Lung microvascular endothelial cell (primary cell): ENCODE data around the gene RECK. TPM values are rescaled to one million over a fixed set of nuclear protein-coding genes. Genes with fewer than 3 reads are reported as not detected.

Experiments
- DNase-seq, 2 donors: peaks; one replicate each; pipeline versions ENCODE4 v3.0.0 to v3.0.0-alpha.2; 2010; ENCODE audit warnings: low read depth in 2 of 2
- total RNA-seq: library from RNA; depleted of rRNA; stranded (reverse); fragments of >200 nt; gene quantifications from 2 replicates; pipeline ENCODE4 v1.2.1, GENCODE V29; 2014

RECK gene
- total RNA-seq, 1 donor from 2014 or later = 25.0 TPM

DNA sequence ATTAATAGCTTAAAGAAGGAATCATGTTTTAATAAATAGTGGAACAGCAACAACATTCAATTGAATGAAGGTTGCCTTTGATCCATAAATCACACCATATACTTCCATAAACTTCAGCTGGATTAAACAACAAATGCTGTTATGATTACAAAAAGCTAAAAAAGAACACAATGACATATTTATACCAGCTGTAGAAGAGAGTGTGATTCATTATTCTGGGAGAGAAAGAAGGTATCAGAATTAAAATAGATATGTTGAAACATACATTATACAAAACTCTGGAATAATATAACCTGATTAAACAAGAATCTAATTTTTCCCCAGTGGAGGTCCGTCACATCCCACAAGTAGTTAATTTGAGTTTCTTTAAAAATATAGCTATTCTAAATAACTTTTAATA lies 7.5 kb upstream of the RECK start:
- no peak for DNase-seq

DNA sequence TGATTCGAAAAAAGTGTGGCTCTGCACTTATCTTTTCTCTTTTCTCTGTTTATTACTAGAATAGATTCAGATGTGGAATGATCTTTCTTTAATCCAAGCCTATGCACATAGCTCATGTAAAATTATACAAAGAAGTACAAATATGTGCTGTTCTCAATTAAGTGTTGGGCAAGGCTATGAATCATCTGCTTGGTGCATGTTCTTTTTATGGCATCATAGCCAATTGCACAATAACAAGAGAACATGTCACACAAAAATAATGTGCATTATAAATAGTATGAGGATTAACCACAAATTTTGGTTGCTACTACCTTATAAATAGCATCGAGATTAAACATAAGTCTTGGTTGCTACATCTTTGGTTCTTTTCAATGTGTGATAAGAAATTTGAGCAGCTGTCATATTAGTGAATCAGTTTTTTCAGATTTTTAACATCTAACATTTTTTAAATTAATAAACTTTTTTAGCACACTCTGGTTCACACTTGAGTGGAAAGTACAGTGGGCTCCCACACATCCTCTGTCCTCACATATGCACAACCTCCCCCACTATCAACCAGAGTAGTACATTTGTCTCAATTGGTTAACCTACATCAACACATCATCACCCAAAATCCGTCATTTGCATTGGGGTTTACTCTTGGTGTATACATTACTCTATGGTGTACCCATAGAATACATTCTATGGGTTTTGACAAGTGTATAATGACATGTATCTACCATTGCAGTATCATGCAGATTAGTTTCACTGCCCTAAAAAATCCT lies 6.8 kb upstream of the RECK start:
- peak in 1 of 2 donors; percentile 60 for DNase-seq

GRCh38 chr9:36030871-36031270 lies 5.8 kb upstream of the RECK start:
- no peak for DNase-seq

GRCh38 chr9:36031774-36032555 lies 4.7 kb upstream of the RECK start:
- DNase-seq = no peak

DNA sequence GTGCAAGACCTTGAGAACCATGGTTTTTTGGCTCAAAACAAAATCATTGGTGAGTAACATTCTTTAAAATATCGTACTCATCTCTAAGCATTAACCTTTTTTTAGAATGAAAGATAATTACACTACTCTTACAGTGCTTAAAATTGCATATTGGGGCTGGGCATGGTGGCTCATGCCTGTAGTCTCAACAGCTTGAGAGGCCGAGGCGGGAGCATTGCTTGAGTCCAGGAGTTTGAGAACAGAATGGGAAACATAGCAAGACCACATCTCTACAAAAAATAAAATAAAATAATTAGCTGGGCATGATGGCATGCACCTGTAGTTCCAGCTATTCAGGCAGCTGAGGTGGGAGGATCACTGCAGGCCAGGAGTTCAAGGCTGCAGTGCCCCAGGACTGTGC lies 2.9 kb upstream of the RECK start:
- no peak for DNase-seq

DNA sequence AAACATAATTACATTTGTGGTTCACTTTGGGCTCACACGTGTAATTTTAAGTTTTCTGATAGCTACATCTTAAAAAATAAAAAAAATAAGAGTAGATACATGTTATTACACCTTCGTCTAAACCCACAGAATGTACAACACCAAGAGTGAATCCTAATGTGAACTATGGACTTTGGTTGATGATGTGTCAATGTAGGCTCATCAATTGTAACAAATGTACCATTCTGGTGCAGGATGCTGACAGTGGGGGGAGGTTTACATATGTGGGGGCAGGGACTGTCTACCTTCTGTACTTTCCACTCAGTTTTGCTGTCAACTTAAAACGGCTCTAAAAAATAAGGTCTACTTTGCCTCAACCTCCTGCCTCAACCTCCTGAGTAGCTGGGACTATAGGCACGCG lies 2.5 kb upstream of the RECK start:
- DNase-seq = no peak

DNA sequence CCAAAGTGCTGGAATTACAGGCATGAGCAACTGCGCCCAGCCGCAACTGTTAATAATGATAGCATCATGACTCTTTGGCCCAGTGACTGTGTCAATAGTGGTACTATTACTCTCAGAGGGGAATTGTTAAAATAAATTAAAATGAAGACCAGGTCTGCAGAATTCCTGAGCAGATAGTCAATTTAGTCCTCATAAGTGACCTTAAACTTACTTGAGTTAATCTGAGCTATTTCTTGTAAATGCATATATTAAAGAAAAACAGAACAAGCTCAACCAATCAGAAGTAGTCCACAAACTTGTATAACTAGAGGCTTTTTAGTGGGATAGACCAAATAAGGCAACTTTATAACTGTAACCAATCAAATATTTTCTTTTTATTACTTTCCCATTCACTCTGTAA lies 1.7 kb upstream of the RECK start:
- DNase-seq = no peak

- DNase-seq = no peak
Measured at GRCh38 chr9:36036253-36036779, 397 bp upstream of the RECK start.

- peak; percentile 33 to 39 for DNase-seq
Measured at GRCh38 chr9:36037549-36038122, 923 bp downstream of the RECK start.

GRCh38 chr9:36039121-36039520 lies 2.4 kb downstream of the RECK start:
- no peak for DNase-seq

GRCh38 chr9:36039696-36040095 lies 3.0 kb downstream of the RECK start:
- no peak for DNase-seq

DNA sequence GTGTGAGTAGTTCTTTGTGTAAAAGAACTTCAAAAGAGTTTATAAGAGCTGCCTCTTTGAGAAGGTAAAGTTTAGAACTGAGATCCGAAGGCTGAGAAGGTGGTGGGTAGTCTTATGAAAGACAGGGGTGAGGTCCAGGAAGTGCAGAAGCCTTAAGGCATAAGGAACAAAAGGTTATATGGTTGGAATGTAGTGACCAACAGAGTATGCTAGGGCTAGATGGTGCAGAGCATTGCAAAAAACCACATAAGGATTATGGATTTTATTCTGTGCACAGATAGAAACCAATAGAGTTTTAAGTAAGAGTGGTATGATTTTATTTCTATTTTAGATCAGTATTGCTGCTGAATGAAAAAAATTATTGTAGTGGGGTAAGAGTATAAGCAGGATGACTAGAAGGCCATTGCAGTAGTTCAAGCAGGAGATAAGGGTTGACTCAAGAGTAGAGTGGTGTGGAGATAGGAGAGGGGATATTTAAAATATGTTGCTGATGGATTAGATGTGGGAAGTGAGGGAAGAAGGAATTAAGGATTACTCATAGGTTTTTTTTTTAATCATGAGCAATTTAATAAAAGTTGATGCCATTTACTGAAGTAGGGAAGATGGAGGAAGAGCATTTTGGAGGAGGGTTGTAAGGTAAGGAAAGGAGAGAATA lies 3.7 kb downstream of the RECK start:
- no peak for DNase-seq

DNA sequence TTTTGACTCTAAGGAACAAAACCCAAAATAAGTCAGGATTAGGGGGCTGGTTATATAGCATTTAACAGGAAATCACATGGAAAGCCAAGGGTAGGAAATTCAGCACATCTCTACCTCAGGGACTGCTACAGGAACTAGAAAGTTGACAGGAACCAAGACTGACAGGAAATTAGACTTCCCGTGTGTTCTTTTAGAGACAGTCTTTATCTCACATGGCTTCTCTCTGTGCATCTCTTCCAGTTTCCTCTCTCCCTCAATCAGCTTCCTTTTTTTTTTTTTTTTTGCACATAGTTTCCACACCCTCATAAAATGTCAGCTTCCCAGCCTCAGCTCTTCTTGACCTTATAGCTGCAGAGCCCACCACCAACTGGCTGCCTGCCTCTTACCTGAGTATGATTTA lies 4.8 kb downstream of the RECK start:
- DNase-seq = peak; percentile 22 to 57

DNA sequence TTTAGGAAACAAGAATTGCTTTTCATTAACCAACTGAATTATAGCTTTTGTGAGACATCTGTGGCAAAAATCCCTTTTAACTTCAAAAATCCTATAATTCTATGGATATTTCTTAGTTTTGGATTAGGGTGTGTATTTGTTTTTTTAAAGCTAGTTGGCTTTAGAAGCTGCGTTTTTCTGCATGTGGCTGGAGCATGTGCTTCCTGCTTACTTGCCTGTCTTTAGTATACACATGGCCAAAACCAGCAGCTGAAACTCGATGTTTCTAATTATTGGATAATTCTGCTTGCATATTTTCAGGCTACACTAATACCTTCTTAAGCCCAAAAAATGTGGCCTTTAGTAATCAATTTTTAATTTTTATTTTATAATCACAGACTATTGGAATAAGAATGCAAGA lies 8.9 kb downstream of the RECK start:
- peak in 1 of 2 donors; percentile 54 for DNase-seq

GRCh38 chr9:36046923-36047322 lies 10.2 kb downstream of the RECK start:
- no peak for DNase-seq

- DNase-seq = no peak
Measured at GRCh38 chr9:36049408-36049807, 12.7 kb downstream of the RECK start.

DNA sequence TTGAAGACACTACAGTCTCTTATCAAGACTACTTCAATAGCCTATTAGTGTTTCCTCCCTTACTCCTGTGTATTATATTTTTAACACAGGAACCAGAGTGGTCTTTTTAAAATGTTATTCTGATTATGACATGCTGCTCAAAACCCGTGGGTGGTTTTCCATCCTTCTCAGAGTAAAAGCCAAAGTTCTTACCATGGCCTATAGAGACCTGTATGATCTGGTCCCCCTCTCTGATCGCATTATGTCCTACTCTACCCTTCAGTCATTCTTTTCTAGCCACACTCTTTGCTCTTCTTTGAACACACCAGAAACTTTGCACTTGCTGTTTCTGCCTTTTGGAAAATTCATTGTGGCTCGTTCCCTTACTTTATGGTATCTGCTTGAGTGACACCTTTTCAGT lies 13.8 kb downstream of the RECK start:
- DNase-seq = no peak

GRCh38 chr9:36051317-36051716 lies 14.6 kb downstream of the RECK start:
- DNase-seq = no peak

- DNase-seq = peak in 1 of 2 donors; percentile 29
Measured at GRCh38 chr9:36053971-36054370, 17.3 kb downstream of the RECK start.

GRCh38 chr9:36056896-36057295 lies 20.2 kb downstream of the RECK start:
- DNase-seq = peak; percentile 8 to 72

DNA sequence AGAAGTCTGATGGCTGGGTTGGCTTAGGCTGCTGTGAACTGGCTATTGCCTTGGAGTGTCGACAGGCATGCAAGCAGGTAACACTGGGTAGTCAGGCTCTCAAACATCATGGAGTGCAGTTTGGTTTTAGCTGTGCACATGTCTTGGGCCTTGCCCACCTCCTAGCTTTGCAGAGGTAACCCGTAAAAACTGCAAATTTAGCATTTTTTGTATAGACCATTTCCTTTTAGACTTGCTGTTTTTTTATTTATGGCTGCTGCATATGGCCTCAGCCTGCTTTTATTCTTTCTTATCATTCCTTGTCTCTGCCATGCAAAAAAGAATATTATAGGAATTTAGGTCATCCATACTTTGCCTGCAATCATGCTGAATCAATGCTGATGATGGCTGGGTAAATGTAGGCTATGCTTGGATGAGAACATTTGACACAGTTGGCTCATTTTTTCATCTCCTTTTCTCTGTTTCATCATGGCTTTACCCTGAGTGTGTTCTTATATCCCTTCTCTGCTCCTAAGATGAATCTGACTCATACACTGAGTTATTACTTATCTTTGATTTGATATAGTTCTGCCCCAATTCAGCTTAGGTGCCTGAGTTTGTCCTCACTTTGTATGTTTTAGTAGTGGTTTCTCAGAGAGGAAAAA lies 27.2 kb downstream of the RECK start:
- no peak for DNase-seq
